BE2C (cell line): ENCODE measurements around the gene MARCHF3.
"Not testable (repeated sequence)": the region's sequence is repeated elsewhere in the genome, so short reads cannot be mapped to it uniquely, and the experiment has no call there.

Experiments used
- DNase-seq: peaks from one replicate; pipeline ENCODE4 v3.0.0-alpha.2; 2020
- H3K27me3 ChIP-seq: fragments of 250-450 bp; sonication (Bioruptor Pico); 2 replicates; pipeline ENCODE4 v1.5.1; 2020; ENCODE audit warnings: mild to moderate bottlenecking
- H3K36me3 ChIP-seq: fragments of 250-450 bp; sonication (Bioruptor Pico); 2 replicates; pipeline ENCODE4 v1.5.1; 2020; ENCODE audit warnings: mild to moderate bottlenecking
- H3K4me1 ChIP-seq: fragments of 250-450 bp; sonication (Bioruptor Pico); 2 replicates; pipeline ENCODE4 v1.5.1; 2020
- H3K4me3 ChIP-seq: 2 replicates; pipeline ENCODE4 v1.5.1; 2011; ENCODE audit warnings: low read depth, low read length
- H3K9me3 ChIP-seq: fragments of 250-450 bp; sonication (Bioruptor Pico); 2 replicates; pipeline ENCODE4 v1.5.1; 2020
- TF ChIP-seq, protein P1 (sequence below): IDR thresholded peaks from 2 replicates; pipeline ENCODE4 v1.5.1; 2012; ENCODE audit warnings: mild to moderate bottlenecking, low read depth, low read length

Gene MARCHF3

GRCh38 chr5:127026166-127026565 lies 4.2 kb downstream of the MARCHF3 start:
- Histone ChIP-seq H3K9me3 (no peaks in the 10 kb centered on the region), H3K27me3 (no peaks in the 10 kb centered on the region), H3K36me3 (no peaks in the 10 kb centered on the region), H3K4me3 (no peak overlapping the region), H3K4me1 (no peaks in the 10 kb centered on the region; the same call in 1 of the 2 replicates)
- DNase-seq = no peak
- TF ChIP-seq, protein P1, sequence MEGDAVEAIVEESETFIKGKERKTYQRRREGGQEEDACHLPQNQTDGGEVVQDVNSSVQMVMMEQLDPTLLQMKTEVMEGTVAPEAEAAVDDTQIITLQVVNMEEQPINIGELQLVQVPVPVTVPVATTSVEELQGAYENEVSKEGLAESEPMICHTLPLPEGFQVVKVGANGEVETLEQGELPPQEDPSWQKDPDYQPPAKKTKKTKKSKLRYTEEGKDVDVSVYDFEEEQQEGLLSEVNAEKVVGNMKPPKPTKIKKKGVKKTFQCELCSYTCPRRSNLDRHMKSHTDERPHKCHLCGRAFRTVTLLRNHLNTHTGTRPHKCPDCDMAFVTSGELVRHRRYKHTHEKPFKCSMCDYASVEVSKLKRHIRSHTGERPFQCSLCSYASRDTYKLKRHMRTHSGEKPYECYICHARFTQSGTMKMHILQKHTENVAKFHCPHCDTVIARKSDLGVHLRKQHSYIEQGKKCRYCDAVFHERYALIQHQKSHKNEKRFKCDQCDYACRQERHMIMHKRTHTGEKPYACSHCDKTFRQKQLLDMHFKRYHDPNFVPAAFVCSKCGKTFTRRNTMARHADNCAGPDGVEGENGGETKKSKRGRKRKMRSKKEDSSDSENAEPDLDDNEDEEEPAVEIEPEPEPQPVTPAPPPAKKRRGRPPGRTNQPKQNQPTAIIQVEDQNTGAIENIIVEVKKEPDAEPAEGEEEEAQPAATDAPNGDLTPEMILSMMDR = no peak

GRCh38 chr5:127025467-127025866 lies 4.9 kb downstream of the MARCHF3 start:
- no peak for DNase-seq
- H3K4me3 ChIP-seq = no peak overlapping the region
- TF ChIP-seq, protein P1 = no peak
- H3K27me3 ChIP-seq = no peaks in the 10 kb centered on the region
- no peaks in the 10 kb centered on the region for H3K9me3 ChIP-seq
- no peaks in the 10 kb centered on the region for H3K36me3 ChIP-seq
- no peaks in the 10 kb centered on the region; the same call in 1 of the 2 replicates for H3K4me1 ChIP-seq

DNA sequence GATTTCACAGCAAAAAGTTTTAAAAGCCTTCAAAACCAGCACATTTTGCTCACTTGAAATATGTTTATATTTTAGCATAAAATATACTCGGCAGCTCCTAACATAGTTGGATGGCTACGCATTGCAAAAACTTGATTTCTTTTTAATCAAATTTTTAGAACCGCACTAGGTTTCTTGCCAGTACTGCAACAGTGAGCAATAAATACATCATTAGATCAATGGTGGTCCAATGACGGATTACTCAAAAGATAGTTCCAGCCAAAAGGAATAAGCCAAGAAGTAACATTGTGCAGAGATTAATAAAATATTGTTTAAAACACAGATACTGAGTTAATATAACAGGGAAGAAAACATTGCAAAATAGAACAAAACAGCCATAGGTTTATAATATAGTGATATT lies 5.5 kb downstream of the MARCHF3 start:
- H3K27me3 ChIP-seq = no peaks in the 10 kb centered on the region
- DNase-seq = no peak
- no peak overlapping the region for H3K4me3 ChIP-seq
- H3K36me3 ChIP-seq = no peaks in the 10 kb centered on the region
- H3K4me1 ChIP-seq = no peaks in the 10 kb centered on the region; the same call in 1 of the 2 replicates
- H3K9me3 ChIP-seq = no peaks in the 10 kb centered on the region
- TF ChIP-seq, protein P1 = no peak

GRCh38 chr5:127023552-127024191 lies 6.7 kb downstream of the MARCHF3 start:
- H3K9me3 ChIP-seq, H3K36me3 ChIP-seq, H3K4me1 ChIP-seq, H3K4me3 ChIP-seq, H3K27me3 ChIP-seq, DNase-seq: not testable (repeated sequence)

DNA sequence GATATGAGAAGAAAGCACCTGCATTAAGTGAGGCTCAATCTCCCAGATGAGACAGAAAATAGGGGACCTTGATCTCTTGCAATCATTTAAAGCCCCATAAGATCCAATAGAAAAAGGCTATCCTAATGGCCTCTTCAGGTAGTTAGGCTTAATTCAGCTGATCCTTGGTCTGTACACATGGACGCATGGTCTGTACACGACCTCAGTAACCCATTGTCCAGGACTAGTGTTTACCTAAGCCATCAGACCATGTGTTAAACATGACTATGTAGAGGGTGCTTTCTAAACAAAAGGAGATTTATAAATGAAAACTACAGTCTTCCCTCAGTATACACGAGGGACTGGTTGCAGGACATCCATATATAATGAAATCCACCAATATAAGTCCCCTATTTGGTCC lies 7.5 kb downstream of the MARCHF3 start:
- H3K27me3 ChIP-seq = no peaks in the 10 kb centered on the region
- H3K9me3 ChIP-seq = no peaks in the 10 kb centered on the region
- no peak for DNase-seq
- TF ChIP-seq, protein P1 = no peak
- no peaks in the 10 kb centered on the region for H3K36me3 ChIP-seq
- no peaks in the 10 kb centered on the region; the same call in 1 of the 2 replicates for H3K4me1 ChIP-seq
- no peak overlapping the region for H3K4me3 ChIP-seq

DNA sequence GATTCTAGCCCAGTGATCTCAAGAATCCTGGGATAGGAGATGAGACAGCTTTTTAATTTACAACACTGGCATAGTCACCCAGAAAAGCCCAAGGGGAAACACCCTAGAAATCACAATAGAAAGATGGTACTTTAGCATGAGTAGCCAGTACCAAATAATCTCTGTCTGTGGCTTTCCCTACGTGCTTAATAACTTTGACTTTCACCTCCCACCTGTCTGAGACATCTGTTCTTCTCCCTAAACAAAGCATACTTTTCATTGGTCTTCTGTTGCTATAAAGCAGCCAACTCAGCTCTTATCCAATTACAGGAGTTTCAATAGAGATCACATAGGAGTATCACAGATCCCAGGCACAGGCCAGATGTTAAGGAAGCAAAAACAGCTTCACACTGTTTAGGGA lies 10.4 kb downstream of the MARCHF3 start:
- Histone ChIP-seq H3K9me3 (no peaks in the 10 kb centered on the region), H3K27me3 (no peaks in the 10 kb centered on the region), H3K4me1 (no peaks in the 10 kb centered on the region; the same call in 1 of the 2 replicates), H3K36me3 (no peaks in the 10 kb centered on the region), H3K4me3 (no peak overlapping the region)
- TF ChIP-seq, protein P1 = no peak
- DNase-seq = no peak

DNA sequence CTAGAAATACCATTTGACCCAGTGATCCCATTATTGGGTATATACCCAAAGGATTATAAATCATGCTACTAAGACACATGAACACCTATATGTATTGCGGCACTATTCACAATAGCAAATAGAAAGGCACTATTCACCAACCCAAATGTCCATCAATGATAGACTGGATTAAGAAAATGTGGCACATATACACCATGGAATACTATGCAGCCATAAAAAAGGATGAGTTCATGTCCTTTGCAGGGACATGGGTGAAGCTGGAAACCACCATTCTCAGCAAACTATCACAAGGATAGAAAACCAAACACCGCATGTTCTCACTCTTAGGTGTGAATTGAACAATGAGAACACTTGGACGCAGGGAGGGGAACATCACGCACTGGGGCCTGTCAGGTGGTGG lies 13.6 kb downstream of the MARCHF3 start:
- not testable (repeated sequence) for H3K9me3 ChIP-seq, H3K4me1 ChIP-seq, H3K27me3 ChIP-seq, H3K36me3 ChIP-seq, H3K4me3 ChIP-seq, DNase-seq
